Astrocyte of the hippocampus (primary cell): ENCODE results near the gene UBASH3A.

Experiments
- DNase-seq: peaks from one replicate; pipeline ENCODE4 v3.0.0; 2011; ENCODE audit warnings: low read depth, low spot score

UBASH3A gene

GRCh38 chr21:42429856-42430255, 26.2 kb downstream of the UBASH3A start:
- DNase-seq = peak; percentile 26

DNA sequence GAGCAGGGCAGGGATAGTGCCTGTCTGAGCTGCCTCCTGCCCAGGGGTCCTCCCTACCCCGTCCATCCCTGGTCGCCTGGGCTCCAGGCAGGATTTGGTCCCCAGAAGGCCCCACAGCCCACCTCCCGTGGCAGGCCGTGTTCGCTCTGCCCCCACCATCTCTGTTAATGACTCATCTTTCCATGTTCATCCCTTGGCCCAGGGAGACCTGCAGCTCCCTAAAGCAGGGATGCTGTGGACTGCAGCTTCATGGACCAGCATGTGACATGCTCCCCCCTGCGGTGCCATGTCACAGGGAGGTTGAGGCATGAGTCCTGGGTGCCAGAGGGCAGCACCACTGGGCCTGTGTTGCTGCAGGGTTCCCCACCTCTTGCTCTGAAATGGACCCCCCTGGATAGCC, 26.8 kb downstream of the UBASH3A start:
- no peak for DNase-seq

- DNase-seq = no peak
Observed at GRCh38 chr21:42431196-42431595, 27.5 kb downstream of the UBASH3A start.

DNA sequence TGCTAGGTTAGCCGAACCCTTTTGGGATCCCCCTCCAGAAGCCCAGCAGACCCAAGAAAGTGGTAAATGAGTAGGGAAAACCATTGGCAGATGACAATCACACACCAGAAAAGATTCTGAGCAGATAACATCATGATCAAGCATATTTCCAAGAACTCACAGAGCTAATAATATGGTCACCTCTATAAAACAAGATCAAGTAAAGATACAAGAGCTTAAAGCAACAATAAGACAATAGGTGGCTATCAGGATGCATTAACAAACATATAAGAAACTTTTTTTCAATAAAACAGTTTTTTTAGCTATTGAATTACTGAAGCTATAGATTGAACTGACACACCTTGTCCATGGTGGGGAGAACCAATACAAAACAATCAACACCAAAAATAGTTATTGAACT, 29.0 kb downstream of the UBASH3A start:
- no peak for DNase-seq

GRCh38 chr21:42433946-42434551, 30.3 kb downstream of the UBASH3A start:
- DNase-seq = no peak

- no peak for DNase-seq
Observed at GRCh38 chr21:42434884-42435283, 31.2 kb downstream of the UBASH3A start.

DNA sequence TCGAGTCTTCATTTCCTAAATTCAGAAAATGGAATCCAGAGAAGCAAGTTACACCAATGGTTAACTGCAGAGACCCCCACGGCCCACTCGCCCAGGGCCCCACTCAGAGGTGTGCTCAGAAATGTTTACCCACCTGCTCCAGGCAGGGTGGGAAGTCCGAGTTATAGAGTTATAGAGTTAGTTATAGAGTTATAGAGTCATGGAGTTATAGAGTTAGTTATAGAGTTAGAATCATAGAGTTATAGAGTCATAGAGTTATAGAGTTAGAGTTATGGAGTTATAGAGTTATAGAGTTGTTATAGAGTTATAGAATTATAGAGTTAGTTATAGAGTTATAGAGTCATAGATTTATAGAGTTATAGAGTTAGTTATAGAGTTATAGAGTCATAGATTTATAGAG, 31.7 kb downstream of the UBASH3A start:
- no peak for DNase-seq

- no peak for DNase-seq
Observed at GRCh38 chr21:42435833-42436232, 32.1 kb downstream of the UBASH3A start.

GRCh38 chr21:42436914-42437313, 33.2 kb downstream of the UBASH3A start:
- no peak for DNase-seq

GRCh38 chr21:42437786-42438185, 34.1 kb downstream of the UBASH3A start:
- peak; percentile 48 for DNase-seq

DNA sequence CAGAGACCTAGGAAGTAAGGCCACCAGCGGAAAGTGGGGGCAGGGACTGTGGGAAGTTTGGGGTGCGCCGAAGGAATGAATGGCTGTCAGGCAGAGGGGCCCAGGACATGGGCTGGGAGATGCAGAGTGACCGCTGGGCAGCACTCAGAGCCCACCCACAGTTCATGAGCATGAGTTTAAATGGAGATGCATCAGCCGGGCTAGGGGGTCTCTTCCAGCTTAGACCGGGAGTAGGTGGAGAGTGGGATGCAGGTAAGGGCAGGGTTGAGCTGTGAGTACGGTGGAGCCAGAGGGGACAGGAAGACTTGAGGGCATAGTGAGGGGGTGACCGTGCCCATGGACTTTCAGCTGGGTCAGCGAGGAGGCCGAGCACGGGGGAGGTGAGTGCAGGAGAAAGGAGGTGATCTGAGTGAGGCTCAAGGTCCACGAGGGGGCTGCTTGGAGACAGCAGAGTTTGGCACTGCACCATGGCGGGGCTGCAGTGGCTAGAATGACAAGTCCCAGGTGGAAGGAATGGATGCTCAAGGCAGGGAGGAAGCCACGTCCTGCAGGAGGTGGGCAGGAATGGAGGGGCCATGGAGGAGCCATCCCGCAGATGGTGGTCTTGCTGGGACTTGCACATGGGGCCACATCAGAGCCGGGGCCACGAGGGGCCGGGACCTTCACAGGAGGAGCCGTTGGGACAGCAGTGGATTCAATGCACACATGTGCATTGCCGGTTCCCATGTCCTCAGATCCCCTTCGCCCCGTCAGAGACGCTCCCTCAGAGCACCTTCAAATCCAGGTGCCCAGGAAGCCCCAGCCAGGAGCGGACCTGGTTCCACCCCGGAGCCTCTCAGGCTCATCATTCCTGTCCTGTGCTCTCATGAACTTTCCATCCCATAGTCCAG, 34.9 kb downstream of the UBASH3A start:
- no peak for DNase-seq

DNA sequence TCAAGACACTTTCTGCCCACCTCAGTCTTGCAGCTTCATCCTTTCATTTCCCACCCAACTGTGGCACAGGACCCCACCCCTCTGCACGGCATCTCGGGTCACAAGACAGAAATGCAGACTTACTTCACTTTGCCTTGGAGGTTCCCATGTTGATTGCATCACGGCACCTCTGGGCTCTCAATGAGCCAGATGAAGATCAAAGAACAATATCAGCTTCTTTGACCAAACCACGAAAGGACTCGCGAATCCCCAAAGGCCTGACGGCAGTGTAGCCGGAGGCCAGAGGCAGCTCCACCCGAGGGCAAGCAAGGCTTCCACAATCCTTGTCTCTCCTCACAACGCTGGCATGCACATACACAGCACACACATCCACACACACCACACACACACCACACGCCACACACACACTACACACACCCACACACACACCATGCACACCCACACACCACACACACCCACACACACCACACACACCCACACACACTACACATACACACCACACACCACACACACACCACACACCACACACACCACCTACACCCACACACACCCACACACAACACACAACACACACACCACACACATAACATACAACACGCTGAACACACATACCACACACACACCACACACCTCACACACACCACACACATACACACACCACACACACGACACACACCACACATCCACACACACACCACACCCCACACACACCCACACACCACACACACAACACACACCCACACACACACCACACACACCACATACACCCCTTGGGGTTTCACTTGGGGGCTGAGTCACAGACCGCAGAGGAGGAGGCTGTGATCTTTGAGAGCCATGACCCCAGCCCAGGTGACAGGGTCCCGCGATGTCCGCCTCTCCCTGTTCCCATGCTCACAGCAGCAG, 35.8 kb downstream of the UBASH3A start:
- DNase-seq = no peak

GRCh38 chr21:42440187-42440792, 36.6 kb downstream of the UBASH3A start:
- no peak for DNase-seq

DNA sequence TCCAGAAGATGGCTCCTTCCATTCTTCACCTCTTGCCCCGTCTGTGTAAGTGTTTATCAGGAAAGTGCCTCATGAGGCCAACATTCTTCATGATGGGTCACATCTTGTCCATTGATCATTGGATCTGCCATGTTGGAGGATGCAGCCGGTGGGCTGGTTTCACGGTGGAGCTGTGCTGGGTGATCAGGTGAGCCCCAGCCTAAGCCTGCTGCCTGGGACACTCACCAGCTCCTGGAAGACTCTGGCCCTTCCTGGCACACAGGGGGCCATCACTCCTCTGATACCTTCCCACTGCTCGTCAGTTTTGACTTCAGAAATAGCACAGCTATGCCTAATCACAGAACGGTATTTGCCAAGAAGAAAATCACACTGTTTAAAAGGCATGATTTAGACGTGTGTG, 38.3 kb downstream of the UBASH3A start:
- no peak for DNase-seq

- DNase-seq = no peak
Observed at GRCh38 chr21:42443181-42443785, 39.6 kb downstream of the UBASH3A start.

GRCh38 chr21:42443876-42444744, 40.4 kb downstream of the UBASH3A start:
- no peak for DNase-seq

- DNase-seq = no peak
Observed at GRCh38 chr21:42444745-42445059, 41.0 kb downstream of the UBASH3A start.

- no peak for DNase-seq
Observed at GRCh38 chr21:42445311-42445710, 41.6 kb downstream of the UBASH3A start.

GRCh38 chr21:42446531-42446930, 42.8 kb downstream of the UBASH3A start:
- DNase-seq = no peak

DNA sequence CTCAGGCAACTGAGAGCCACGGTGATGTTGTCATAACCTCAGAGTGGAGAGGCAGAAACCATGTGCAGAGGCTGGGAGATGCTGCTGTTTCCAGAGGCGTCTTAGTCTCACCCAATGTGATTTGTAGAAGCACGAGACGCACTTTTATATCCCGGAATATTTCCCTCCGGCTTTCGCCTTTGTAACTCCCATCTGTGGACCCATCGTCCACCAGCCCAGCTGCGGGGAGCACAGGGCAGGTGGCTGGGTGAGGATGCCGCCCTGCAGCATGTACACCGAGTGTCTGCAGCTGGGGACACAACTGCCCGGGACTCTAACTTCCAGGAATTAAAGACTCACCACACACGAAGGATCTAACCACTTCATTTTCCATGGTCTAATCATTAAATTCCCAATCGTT, 43.5 kb downstream of the UBASH3A start:
- no peak for DNase-seq

DNA sequence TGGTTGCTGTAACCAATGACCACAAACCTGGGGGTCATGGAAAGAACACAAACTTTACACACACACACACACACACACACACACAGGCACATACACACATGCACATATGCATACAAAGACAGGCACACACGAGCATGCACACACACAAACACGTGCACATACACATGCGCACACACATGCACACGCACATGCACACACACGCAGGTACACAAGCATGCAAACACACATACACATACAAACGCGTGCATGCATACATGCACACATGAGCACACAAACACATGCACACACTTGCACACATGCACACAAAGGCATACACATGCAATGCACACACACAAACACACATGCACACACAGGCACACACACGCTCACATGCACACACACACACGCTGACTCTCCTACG, 44.0 kb downstream of the UBASH3A start:
- DNase-seq = no peak
